ENCODE measurements around the gene FAM171A1. TPM values are rescaled to one million over a fixed set of nuclear protein-coding genes. Genes with fewer than 3 reads are reported as not detected.
"Not testable (repeated sequence)": the region's sequence is repeated elsewhere in the genome, so short reads cannot be mapped to it uniquely, and the experiment has no call there.

Gene FAM171A1
- total RNA-seq, 1 experiment from 2014 or later = 5.3 TPM

GRCh38 chr10:15352201-15352600, 18.9 kb downstream of the FAM171A1 start:
- in situ Hi-C loops (cut with HindIII; ENCODE audit: low pct_unique_long_range_greater_than_20kb, low sequenced_read_pairs) = no loop called here
- DNase-seq (ENCODE audit: low read depth, low spot score) = no peak

- in situ Hi-C loops (cut with HindIII; ENCODE audit: low pct_unique_long_range_greater_than_20kb, low sequenced_read_pairs) = no loop called here
- no peak for DNase-seq (ENCODE audit: low read depth, low spot score)
Measured at GRCh38 chr10:15351099-15351820, 19.8 kb downstream of the FAM171A1 start.

- DNase-seq (ENCODE audit: low read depth, low spot score) = no peak
- in situ Hi-C loops (cut with HindIII; ENCODE audit: low pct_unique_long_range_greater_than_20kb, low sequenced_read_pairs) = no loop called here
Measured at GRCh38 chr10:15349112-15349511, 22.0 kb downstream of the FAM171A1 start.

GRCh38 chr10:15348579-15348978, 22.5 kb downstream of the FAM171A1 start:
- in situ Hi-C loops (cut with HindIII; ENCODE audit: low pct_unique_long_range_greater_than_20kb, low sequenced_read_pairs) = no loop called here
- DNase-seq (ENCODE audit: low read depth, low spot score) = no peak

GRCh38 chr10:15347150-15347549, 23.9 kb downstream of the FAM171A1 start:
- in situ Hi-C loops (cut with HindIII; ENCODE audit: low pct_unique_long_range_greater_than_20kb, low sequenced_read_pairs) = no loop called here
- no peak for DNase-seq (ENCODE audit: low read depth, low spot score)

GRCh38 chr10:15346440-15347141, 24.5 kb downstream of the FAM171A1 start:
- in situ Hi-C loops (cut with HindIII; ENCODE audit: low pct_unique_long_range_greater_than_20kb, low sequenced_read_pairs) = no loop called here
- no peak for DNase-seq (ENCODE audit: low read depth, low spot score)

GRCh38 chr10:15345450-15345849, 25.6 kb downstream of the FAM171A1 start:
- DNase-seq (ENCODE audit: low read depth, low spot score) = no peak
- in situ Hi-C loops (cut with HindIII; ENCODE audit: low pct_unique_long_range_greater_than_20kb, low sequenced_read_pairs) = no loop called here

GRCh38 chr10:15344876-15345285, 26.2 kb downstream of the FAM171A1 start:
- peak; percentile 90 for DNase-seq (ENCODE audit: low read depth, low spot score)
- in situ Hi-C loops (cut with HindIII; ENCODE audit: low pct_unique_long_range_greater_than_20kb, low sequenced_read_pairs) = no loop called here

- no peak for DNase-seq (ENCODE audit: low read depth, low spot score)
- in situ Hi-C loops (cut with HindIII; ENCODE audit: low pct_unique_long_range_greater_than_20kb, low sequenced_read_pairs) = no loop called here
Measured at GRCh38 chr10:15344256-15344875, 26.7 kb downstream of the FAM171A1 start.

GRCh38 chr10:15342970-15343369, 28.1 kb downstream of the FAM171A1 start:
- DNase-seq (ENCODE audit: low read depth, low spot score) = no peak
- in situ Hi-C loops (cut with HindIII; ENCODE audit: low pct_unique_long_range_greater_than_20kb, low sequenced_read_pairs) = no loop called here

- DNase-seq (ENCODE audit: low read depth, low spot score) = no peak
- in situ Hi-C loops (cut with HindIII; ENCODE audit: low pct_unique_long_range_greater_than_20kb, low sequenced_read_pairs) = no loop called here
Measured at GRCh38 chr10:15341502-15342128, 29.5 kb downstream of the FAM171A1 start.

GRCh38 chr10:15339892-15340291, 31.2 kb downstream of the FAM171A1 start:
- DNase-seq (ENCODE audit: low read depth, low spot score) = no peak
- in situ Hi-C loops (cut with HindIII; ENCODE audit: low pct_unique_long_range_greater_than_20kb, low sequenced_read_pairs) = no loop called here

GRCh38 chr10:15337441-15337923, 33.6 kb downstream of the FAM171A1 start:
- DNase-seq (ENCODE audit: low read depth, low spot score); in situ Hi-C loops (cut with HindIII; ENCODE audit: low pct_unique_long_range_greater_than_20kb, low sequenced_read_pairs): not testable (repeated sequence)

- in situ Hi-C loops (cut with HindIII; ENCODE audit: low pct_unique_long_range_greater_than_20kb, low sequenced_read_pairs) = no loop called here
- DNase-seq (ENCODE audit: low read depth, low spot score) = no peak
Measured at GRCh38 chr10:15336211-15336610, 34.9 kb downstream of the FAM171A1 start.

- DNase-seq (ENCODE audit: low read depth, low spot score) = no peak
- in situ Hi-C loops (cut with HindIII; ENCODE audit: low pct_unique_long_range_greater_than_20kb, low sequenced_read_pairs) = no loop called here
Measured at GRCh38 chr10:15335508-15335907, 35.6 kb downstream of the FAM171A1 start.

GRCh38 chr10:15334650-15335323, 36.3 kb downstream of the FAM171A1 start:
- in situ Hi-C loops (cut with HindIII; ENCODE audit: low pct_unique_long_range_greater_than_20kb, low sequenced_read_pairs) = no loop called here
- no peak for DNase-seq (ENCODE audit: low read depth, low spot score)

GRCh38 chr10:15333909-15334649, 37.0 kb downstream of the FAM171A1 start:
- no peak for DNase-seq (ENCODE audit: low read depth, low spot score)
- in situ Hi-C loops (cut with HindIII; ENCODE audit: low pct_unique_long_range_greater_than_20kb, low sequenced_read_pairs) = no loop called here
